Activated T-cell treated with anti-CD3 and anti-CD28 coated beads for 1 hour (primary cell): ENCODE data around the gene ZC3H10.
A peak's percentile ranks its signal among the peaks of the same experiment; 100 is the strongest.
"Not testable (repeated sequence)": the region's sequence is repeated elsewhere in the genome, so short reads cannot be mapped to it uniquely, and the experiment has no call there.

Source experiments
- DNase-seq: peaks from one replicate; pipeline ENCODE4 v3.0.0-alpha.2; 2020; ENCODE audit warnings: low read depth

ZC3H10 gene

DNA sequence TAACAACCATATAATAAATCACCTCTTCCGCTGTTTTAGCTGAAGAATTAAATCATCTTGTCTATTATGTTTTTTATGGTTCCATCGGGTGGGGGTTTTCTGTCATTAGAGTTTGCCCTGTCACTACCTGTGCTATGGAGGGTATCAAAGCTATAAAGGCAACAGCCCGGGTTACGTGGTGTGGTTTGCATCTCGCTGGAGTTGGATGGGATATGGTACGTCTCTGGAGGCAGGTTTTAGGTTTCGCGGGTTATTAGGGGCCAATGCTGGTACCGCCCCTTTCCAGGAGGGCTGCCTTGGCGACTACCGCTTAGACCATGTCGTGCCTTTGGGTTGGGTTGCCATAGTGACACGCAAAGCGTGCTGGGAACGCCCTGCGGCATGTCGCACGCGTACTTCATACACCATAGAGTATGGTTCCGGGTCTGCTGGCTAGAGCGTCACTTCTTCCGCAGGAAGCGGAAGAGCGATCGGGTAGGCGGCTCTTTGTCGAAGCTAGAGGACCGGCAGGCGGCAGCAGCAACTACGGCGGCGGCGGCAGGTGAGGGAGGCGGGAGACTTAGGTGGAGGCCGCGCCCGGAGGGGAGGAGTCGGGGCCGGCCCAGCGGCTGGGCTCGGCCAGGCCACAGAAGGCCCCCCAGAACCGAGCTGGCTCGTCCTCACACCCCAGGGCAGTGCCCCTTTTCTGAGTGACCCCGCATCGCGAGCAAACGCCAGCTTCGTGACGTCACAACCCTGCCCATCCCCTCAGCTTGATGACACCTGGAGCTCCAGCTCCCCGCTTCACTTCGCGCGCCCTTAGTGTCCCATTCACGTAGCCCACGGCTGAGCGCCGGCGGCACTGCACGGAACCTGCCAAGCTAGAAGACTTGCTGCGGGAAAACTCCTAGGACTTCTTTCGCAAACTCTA, at the start of gene ZC3H10:
TSS of gene ZC3H10 (plus strand) at position 489 of the 910 bp plus-strand sequence. CDS start 2,297 bp downstream, outside the sequence.
- DNase-seq, result peak; percentile 89

DNA sequence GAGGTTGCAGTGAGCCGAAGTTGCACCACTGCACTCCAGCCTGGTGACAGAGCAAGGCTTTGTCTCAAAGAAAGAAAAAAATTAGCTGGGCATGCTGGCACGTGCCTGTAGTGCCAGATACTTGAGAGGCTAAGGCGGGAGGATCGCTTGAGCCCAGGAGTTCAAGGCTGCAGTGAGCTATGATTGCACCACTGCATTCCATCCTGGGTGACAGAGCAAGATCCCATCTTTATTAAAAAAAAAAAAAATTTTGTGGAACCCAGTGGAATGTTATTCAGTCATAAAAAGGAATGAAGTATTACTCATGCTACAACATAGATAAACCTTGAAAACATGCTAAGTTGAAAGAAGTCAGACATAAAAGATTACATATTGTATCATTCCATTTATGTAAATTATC, 46.4 kb upstream of the ZC3H10 start:
- DNase-seq, result no peak

DNA sequence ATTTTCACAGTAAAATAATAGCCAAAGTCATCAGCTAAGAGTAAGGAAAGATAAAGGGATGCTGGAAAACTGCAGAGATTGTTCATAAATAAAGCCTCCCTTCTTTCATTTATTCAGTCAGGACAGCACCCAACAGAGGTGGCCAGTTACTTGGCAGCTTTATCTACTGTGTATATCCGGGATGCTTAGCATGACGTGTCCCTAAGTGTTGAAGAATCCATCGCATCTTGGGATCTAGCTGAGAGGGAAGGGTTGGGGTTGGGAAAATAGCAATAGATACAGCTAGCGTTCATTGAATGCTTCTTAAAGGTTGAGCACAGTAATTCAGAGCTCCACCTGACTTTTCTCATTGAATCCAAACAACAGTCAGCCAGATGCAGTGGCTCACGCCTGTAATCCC, 43.7 kb upstream of the ZC3H10 start:
- no peak for DNase-seq

GRCh38 chr12:56077966-56078365, 40.1 kb upstream of the ZC3H10 start:
- not testable (repeated sequence) for DNase-seq

DNA sequence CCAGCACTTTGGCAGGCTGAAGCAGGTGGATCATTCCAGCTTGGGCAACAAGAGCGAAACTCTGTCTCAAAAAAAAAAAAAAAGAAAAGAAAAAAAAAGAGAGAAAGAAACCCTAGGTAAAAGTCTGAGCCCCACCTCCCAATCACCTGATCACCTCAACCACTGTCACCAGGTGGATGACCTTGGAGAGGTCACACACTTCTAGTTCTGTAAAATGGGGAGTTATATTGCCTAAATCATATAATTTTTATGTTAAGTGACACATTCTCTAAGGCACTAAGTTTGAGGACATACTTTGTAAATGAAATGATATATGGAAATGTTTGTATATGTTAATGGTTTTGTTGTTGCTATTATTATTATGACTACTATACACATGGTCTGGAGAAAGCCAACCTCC, 39.6 kb upstream of the ZC3H10 start:
- no peak for DNase-seq

GRCh38 chr12:56078931-56079722, 38.9 kb upstream of the ZC3H10 start:
- peak; percentile 34 for DNase-seq

- DNase-seq, result peak; percentile 53
Observed at GRCh38 chr12:56079723-56080555, 38.1 kb upstream of the ZC3H10 start, which contains the start of gene ERBB3. Gene ERBB3, plus strand, starts transcription at chr12:56080165. Its CDS starts 136 bp downstream, at chr12:56080301.

DNA sequence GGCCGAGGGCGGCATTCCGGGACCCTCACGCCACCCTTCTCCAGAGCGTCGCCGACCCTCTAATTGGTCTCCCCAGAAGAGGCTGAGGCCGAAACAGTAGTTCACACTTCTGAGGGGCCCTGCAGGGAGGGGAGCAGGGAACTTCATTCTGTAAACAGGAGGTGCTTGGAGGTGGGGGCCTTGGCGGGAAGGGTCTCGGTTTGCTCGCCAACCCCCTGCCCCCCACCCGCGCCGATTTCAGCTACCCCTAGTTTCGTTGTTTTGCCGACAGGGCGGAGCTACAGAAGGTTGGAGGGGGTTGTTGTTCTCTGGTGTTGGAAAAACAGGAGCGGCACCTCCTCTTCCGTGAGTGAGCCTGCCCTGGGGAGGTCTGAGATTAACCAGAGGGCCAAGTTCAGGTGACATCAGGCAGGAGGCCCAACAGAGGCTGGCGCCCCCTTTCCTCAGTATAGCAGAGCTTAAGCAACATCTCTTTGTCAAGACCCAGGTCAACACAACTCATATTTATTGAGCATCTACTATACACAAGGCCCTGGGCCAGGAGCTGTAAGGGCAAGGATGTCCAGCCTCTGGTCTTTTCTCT, 37.4 kb upstream of the ZC3H10 start:
- DNase-seq, result no peak

DNA sequence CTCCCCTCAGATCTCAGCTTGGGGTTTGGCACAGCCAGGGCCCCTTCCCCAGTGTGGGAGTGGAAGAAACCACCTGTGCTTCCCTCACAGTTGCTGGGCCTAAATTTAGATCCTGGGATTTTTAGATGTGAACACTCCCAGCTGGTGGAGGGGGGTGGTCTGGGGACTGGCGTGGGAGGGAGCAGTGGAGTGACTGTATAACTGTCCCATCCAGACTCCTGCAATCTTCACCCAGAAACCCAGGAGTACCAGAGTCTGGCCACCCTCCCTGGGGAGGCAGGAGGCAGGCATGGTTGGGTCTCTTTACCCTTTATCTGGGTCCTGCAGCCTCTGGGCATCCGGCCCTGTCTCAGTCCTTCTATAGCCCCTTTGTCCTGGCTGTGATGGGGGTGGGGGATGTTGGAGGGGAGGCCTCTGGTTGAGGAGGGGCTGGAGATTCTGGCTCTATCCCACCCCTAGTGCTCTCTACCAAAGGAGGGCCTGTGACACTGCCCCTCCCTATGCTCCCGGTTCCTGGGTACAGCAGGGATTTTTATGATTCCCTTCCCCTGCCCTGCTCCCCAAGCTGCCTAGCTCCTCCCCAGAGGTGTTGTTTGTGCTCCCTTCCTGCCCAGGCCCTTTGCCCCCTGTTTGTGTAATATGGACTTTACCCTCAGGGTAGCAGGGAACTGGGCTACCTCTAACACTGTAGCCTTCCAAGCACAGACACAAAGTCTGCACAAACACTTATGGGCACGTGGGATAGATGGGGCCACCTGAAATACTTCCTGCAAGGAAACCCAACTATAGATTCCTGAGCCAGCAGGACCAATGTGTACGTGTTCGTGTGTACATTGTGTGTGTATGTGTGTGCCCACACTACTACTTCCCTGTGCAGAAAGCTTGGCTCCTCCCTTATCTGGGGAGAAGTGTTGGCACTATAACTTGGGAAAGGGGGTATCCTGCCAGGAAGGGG, 36.4 kb upstream of the ZC3H10 start:
- no peak for DNase-seq

GRCh38 chr12:56082382-56082781, 35.7 kb upstream of the ZC3H10 start:
- DNase-seq, result no peak

DNA sequence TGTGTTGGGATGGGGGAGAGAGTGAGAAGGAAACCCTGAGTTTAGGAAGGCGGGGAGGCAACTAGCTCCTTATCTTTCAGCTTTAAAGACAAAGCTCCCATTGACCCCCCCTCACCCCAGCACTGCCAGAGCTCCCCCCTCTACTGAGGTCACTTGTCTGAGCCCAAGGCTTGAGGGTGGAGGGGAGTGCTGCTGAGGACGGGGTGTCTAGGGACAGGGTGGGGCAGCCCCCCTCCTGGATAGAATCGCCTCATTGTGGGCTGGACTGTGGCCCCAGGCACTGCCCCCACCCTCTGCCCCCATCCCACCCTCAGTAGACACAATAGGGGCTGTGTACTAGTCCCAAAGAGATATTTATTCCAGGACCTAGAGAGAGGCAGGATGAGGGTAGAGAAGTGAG, 35.1 kb upstream of the ZC3H10 start:
- no peak for DNase-seq

DNA sequence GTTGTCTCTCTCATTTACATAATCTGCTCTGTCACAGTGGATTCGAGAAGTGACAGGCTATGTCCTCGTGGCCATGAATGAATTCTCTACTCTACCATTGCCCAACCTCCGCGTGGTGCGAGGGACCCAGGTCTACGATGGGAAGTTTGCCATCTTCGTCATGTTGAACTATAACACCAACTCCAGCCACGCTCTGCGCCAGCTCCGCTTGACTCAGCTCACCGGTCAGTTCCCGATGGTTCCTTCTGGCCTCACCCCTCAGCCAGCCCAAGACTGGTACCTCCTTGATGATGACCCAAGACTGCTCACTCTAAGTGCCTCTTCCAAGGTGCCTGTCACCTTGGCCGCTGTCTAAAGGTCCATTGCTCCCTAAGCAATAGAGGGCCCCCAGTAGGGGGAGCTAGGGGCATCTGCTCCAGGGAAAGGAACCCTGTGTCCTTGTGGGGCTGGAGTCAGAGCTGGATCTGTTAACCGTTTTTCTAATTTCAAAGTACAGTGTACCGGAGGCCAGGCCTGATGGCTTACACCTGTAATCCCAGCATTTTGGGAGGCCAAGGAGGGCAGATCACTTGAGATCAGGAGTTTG, 33.0 kb upstream of the ZC3H10 start:
- no peak for DNase-seq

GRCh38 chr12:56086096-56086495, 32.0 kb upstream of the ZC3H10 start:
- no peak for DNase-seq

DNA sequence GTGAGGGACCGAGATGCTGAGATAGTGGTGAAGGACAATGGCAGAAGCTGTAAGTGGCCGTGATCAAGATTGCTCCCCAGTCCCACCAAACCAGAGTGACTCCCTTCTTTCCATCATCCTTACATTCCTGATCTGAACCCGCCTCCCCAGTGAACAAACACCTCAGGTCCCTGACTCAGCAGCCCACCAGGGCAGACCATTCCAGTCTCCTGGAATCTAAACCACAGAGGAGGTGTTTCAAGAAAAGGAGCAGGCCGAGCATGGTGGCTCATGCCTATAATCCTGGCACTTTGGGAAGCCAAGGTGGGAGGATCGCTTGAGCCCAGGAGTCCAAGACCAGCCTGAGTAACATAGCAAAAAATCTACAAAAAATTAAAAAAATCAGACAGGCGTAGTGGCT, 31.5 kb upstream of the ZC3H10 start:
- no peak for DNase-seq

- no peak for DNase-seq
Observed at GRCh38 chr12:56087220-56087619, 30.8 kb upstream of the ZC3H10 start.

GRCh38 chr12:56097738-56098137, 20.3 kb upstream of the ZC3H10 start:
- DNase-seq, result no peak

DNA sequence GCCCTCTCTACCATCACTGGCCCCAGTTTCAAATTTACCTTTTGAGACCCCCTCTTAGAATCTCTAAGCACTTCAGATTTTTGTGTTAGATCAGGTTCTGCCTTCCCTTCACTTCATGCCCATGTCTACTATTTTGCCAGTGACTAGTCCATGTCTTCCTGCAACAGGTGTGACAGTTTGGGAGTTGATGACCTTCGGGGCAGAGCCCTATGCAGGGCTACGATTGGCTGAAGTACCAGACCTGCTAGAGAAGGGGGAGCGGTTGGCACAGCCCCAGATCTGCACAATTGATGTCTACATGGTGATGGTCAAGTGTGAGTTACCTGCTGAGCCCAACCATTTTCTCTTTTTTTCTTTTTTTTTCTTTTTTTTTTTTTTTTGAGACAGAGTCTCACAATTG, 19.5 kb upstream of the ZC3H10 start:
- DNase-seq, result no peak

DNA sequence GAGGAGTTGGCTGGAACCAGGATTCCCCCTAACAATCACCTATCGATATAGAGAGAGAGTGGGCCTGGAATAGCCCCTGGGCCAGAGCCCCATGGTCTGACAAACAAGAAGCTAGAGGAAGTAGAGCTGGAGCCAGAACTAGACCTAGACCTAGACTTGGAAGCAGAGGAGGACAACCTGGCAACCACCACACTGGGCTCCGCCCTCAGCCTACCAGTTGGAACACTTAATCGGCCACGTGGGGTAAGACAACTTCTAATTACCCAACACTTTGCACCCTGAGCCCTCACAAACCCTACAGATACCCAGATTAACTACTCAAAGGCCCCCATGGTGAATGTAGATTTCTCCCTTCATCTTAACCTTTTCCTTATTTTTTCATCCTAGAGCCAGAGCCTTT, 18.3 kb upstream of the ZC3H10 start:
- DNase-seq, result no peak

DNA sequence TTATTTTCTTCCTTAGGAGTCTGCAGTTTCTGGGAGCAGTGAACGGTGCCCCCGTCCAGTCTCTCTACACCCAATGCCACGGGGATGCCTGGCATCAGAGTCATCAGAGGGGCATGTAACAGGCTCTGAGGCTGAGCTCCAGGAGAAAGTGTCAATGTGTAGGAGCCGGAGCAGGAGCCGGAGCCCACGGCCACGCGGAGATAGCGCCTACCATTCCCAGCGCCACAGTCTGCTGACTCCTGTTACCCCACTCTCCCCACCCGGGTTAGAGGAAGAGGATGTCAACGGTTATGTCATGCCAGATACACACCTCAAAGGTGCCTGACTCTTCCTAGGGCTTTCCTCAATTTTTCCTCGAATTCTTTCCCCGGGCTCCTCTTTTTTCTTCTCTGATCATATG, 17.0 kb upstream of the ZC3H10 start:
- no peak for DNase-seq

- no peak for DNase-seq
Observed at GRCh38 chr12:56102683-56103065, 15.4 kb upstream of the ZC3H10 start.
